Natural killer cell (primary cell): Measurements from ENCODE around the gene LGR5. TPM values are rescaled to one million over a fixed set of nuclear protein-coding genes. Genes with fewer than 3 reads are reported as not detected.

ENCODE experiments used
- ATAC-seq, 3 donors: fragments of 150-1000 bp in 2 of 3; fragments of 200-7000 bp in 1 of 3; cut with Tn5 transposase; 1 replicate in 1 of 3; 2 replicates in 2 of 3; pipeline ENCODE4 v1.10.0; 2021; ENCODE audit warnings: mild to moderate bottlenecking in 2 of 3, moderate library complexity in 2 of 3
- DNase-seq, 2 donors: peaks; one replicate each; pipeline versions ENCODE4 v3.0.0 to v3.0.0-alpha.2; 2013 to 2021; ENCODE audit warnings: mixed read lengths in 1 of 2
- H3K27ac ChIP-seq: one replicate; pipeline ENCODE4 v1.5.1; 2013; ENCODE audit warnings: mild to moderate bottlenecking, low read length
- H3K27me3 ChIP-seq: one replicate; pipeline ENCODE4 v1.6.1; 2013; ENCODE audit warnings: low read length; ENCODE audit not compliant: control insufficient read depth, insufficient read depth
- H3K36me3 ChIP-seq: one replicate; pipeline ENCODE4 v1.6.1; 2013; ENCODE audit warnings: low read length; ENCODE audit not compliant: control insufficient read depth, insufficient read depth
- H3K4me1 ChIP-seq: one replicate; pipeline ENCODE4 v1.6.1; 2013; ENCODE audit warnings: low read length; ENCODE audit not compliant: control insufficient read depth, insufficient read depth
- H3K4me3 ChIP-seq: one replicate; pipeline ENCODE4 v1.5.1; 2013; ENCODE audit warnings: low read length
- H3K9me3 ChIP-seq: one replicate; pipeline ENCODE4 v1.6.1; 2013; ENCODE audit warnings: low read length; ENCODE audit not compliant: control insufficient read depth, insufficient read depth
- H3K27ac Mint-ChIP-seq, 2 donors: one replicate each; pipeline ENCODE4 v1.8.0; 2022; ENCODE audit warnings: mild to moderate bottlenecking in 2 of 2, mixed read lengths in 2 of 2, moderate library complexity in 1 of 2
- H3K27me3 Mint-ChIP-seq, 2 donors: one replicate each; pipeline ENCODE4 v1.8.0; 2022; ENCODE audit warnings: low read depth in 2 of 2, mixed read lengths in 2 of 2
- H3K36me3 Mint-ChIP-seq: one replicate; pipeline ENCODE4 v1.8.0; 2022; ENCODE audit warnings: mixed read lengths
- H3K4me1 Mint-ChIP-seq, 2 donors: one replicate each; pipeline ENCODE4 v1.8.0; 2022; ENCODE audit warnings: mixed read lengths in 2 of 2
- H3K4me3 Mint-ChIP-seq: one replicate; pipeline ENCODE4 v1.8.0; 2022; ENCODE audit warnings: mild to moderate bottlenecking, moderate library complexity, mixed read lengths
- H3K9me3 Mint-ChIP-seq, 2 donors: one replicate each; pipeline ENCODE4 v1.8.0; 2022; ENCODE audit warnings: mixed read lengths in 2 of 2
- CTCF ChIP-seq: fragments of 200-600 bp; IDR thresholded peaks from one replicate; pipeline ENCODE4 v1.8.0; 2022; ENCODE audit warnings: antibody characterized with exemption
- WGBS: methylation state at CpG from one replicate; pipeline ENCODE4 v1.1.7; 2013; ENCODE audit warnings: missing lambda C conversion rate; ENCODE audit not compliant: insufficient coverage; 5-methylcytosine and 5-hydroxymethylcytosine counted together
- intact Hi-C: fragments of 100-400 bp; cut with micrococcal nuclease; formaldehyde crosslinking; loops from one replicate; pipeline ENCODE4 v1.14.2; 2022
- total RNA-seq, 4 donors: library from RNA; stranded (reverse); fragments of 120-200 nt in 1 of 4; gene quantifications; one replicate each; pipeline versions ENCODE4 v1.2.3 to v1.2.4, GENCODE V29; 2013 to 2022

Gene LGR5
- total RNA-seq, 3 donors from 2014 or later (not counting 1 experiment from before 2014, with no cell fraction given): not detected

DNA sequence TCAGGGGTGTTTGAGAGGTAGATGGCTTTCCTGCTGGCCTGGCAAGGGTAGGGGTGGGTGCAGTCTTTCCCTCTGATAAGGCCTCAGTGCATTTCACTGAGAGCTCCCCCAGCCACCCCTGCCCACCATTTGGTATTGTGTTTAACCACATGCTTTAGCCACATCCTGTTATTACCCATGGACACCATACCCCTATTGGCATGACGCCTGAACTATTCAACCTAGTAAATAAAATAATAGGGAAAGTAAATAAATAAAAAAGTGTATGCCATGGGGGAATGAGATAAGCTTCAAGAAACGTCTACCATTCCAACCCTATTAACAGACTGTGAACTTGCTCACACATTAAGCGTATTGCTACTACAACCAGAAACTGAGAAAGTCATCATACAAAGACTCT lies 7.6 kb upstream of the LGR5 start:
- H3K27ac Mint-ChIP-seq: no peak overlapping the region
- H3K36me3 Mint-ChIP-seq: no peaks in the 10 kb centered on the region
- no peak overlapping the region for H3K4me3 ChIP-seq
- H3K27me3 ChIP-seq: no peaks in the 10 kb centered on the region
- H3K36me3 ChIP-seq: no peaks in the 10 kb centered on the region
- no peak overlapping the region for H3K27ac ChIP-seq
- WGBS: 89% methylated on average over 1 of the region's 3 CpGs
- peaks cover 5 to 7% of the 10 kb centered on the region in 2 donors for H3K9me3 Mint-ChIP-seq
- peaks cover 0 to 7% of the 10 kb centered on the region in 2 donors for H3K4me1 Mint-ChIP-seq
- no peak for TF ChIP-seq CTCF
- intact Hi-C loops: no loop called here
- no peaks in the 10 kb centered on the region for H3K4me1 ChIP-seq
- H3K4me3 Mint-ChIP-seq: no peak overlapping the region
- H3K9me3 ChIP-seq: peaks cover 8% of the 10 kb centered on the region
- ATAC-seq: no peak
- no peak for DNase-seq
- H3K27me3 Mint-ChIP-seq: peaks cover 11 to 21% of the 10 kb centered on the region in 2 donors

GRCh38 chr12:71432936-71433335 lies 6.7 kb upstream of the LGR5 start:
- WGBS: 81% methylated on average over 4 of the region's 5 CpGs
- ATAC-seq (no peak), DNase-seq (no peak)
- intact Hi-C loops: no loop called here
- Histone ChIP-seq H3K36me3 (no peaks in the 10 kb centered on the region), H3K9me3 (peaks cover 8% of the 10 kb centered on the region), H3K4me3 (no peak overlapping the region), H3K4me1 (no peaks in the 10 kb centered on the region), H3K27ac (no peak overlapping the region), H3K27me3 (peaks cover under 1% of the 10 kb centered on the region)
- H3K4me1 Mint-ChIP-seq: peaks cover 0 to 7% of the 10 kb centered on the region in 2 donors
- no peak overlapping the region for H3K4me3 Mint-ChIP-seq
- no peak overlapping the region for H3K27ac Mint-ChIP-seq
- H3K36me3 Mint-ChIP-seq: no peaks in the 10 kb centered on the region
- peaks cover 18 to 23% of the 10 kb centered on the region in 2 donors for H3K27me3 Mint-ChIP-seq
- TF ChIP-seq CTCF: no peak
- peaks cover 7 to 10% of the 10 kb centered on the region in 2 donors for H3K9me3 Mint-ChIP-seq

- Histone ChIP-seq H3K27me3 (peaks cover 17% of the 10 kb centered on the region), H3K9me3 (peaks cover 8% of the 10 kb centered on the region), H3K36me3 (no peaks in the 10 kb centered on the region), H3K4me1 (peaks cover 13% of the 10 kb centered on the region), H3K27ac (no peak overlapping the region), H3K4me3 (no peak overlapping the region)
- Mint-ChIP-seq H3K36me3 (no peaks in the 10 kb centered on the region), H3K9me3 (peaks cover 7 to 10% of the 10 kb centered on the region in 2 donors), H3K4me3 (no peak overlapping the region), H3K27me3 (peaks cover 39 to 41% of the 10 kb centered on the region in 2 donors), H3K27ac (no peak overlapping the region), H3K4me1 (peaks cover 0 to 12% of the 10 kb centered on the region in 2 donors)
- ATAC-seq (no peak), DNase-seq (no peak)
- intact Hi-C loops: no loop called here
- no peak for TF ChIP-seq CTCF
These were observed 2.9 kb upstream of the LGR5 start for GRCh38 chr12:71436696-71437095.

- Histone ChIP-seq H3K9me3 (peaks cover 8% of the 10 kb centered on the region), H3K4me1 (peaks cover 13% of the 10 kb centered on the region), H3K27me3 (peaks cover 26% of the 10 kb centered on the region), H3K36me3 (no peaks in the 10 kb centered on the region), H3K4me3 (no peak overlapping the region), H3K27ac (no peak overlapping the region)
- ATAC-seq (no peak), DNase-seq (no peak)
- Mint-ChIP-seq H3K27ac (no peak overlapping the region), H3K9me3 (peaks cover 5 to 10% of the 10 kb centered on the region in 2 donors), H3K4me1 (peaks cover 0 to 7% of the 10 kb centered on the region in 2 donors), H3K27me3 (peaks cover 41 to 52% of the 10 kb centered on the region in 2 donors), H3K4me3 (no peak overlapping the region), H3K36me3 (no peaks in the 10 kb centered on the region)
- WGBS: 9% methylated on average over 16 of the region's 17 CpGs
- no peak for TF ChIP-seq CTCF
- intact Hi-C loops: no loop called here
These were observed 782 bp upstream of the LGR5 start for GRCh38 chr12:71438670-71439361.
